Neural cell (in vitro differentiated cells): ENCODE data around the gene P2RX1. TPM values are rescaled to one million over a fixed set of nuclear protein-coding genes. Genes with fewer than 3 reads are reported as not detected.

Source experiments
- H2AFZ ChIP-seq: fragments of 200-600, 300-800 bp; sonication (generic), shearing (Covaris generic); 2 replicates; pipeline ENCODE4 v1.6.0; 2014; ENCODE audit warnings: low read depth, mild to moderate bottlenecking, antibody characterized with exemption, low read length, moderate library complexity
- H3F3A ChIP-seq: fragments of 200-600 bp; shearing (Covaris generic); 2 replicates; pipeline ENCODE4 v1.6.1; 2016; ENCODE audit warnings: mild to moderate bottlenecking, moderate library complexity, mixed read lengths, antibody characterized with exemption, low read length; ENCODE audit not compliant: insufficient read depth, poor library complexity, severe bottlenecking
- H3K27ac ChIP-seq: fragments of 200-600, 300-800 bp; sonication (generic), shearing (Covaris generic); 2 replicates; pipeline ENCODE4 v1.5.1; 2014; ENCODE audit warnings: mild to moderate bottlenecking, low read length, moderate library complexity
- H3K27me3 ChIP-seq: fragments of 300-800, 200-600 bp; sonication (generic), shearing (Covaris generic); 2 replicates; pipeline ENCODE4 v1.6.0; 2014; ENCODE audit warnings: mild to moderate bottlenecking, low read depth, low read length, moderate library complexity; ENCODE audit not compliant: insufficient read depth
- H3K36me3 ChIP-seq: fragments of 300-800, 200-600 bp; sonication (generic), shearing (Covaris generic); 2 replicates; pipeline ENCODE4 v1.5.1; 2014; ENCODE audit warnings: mild to moderate bottlenecking, antibody characterized with exemption, low read length, moderate library complexity; ENCODE audit not compliant: insufficient read depth
- H3K4me2 ChIP-seq: fragments of 300-800, 200-600 bp; sonication (generic), shearing (Covaris generic); 2 replicates; pipeline ENCODE4 v1.6.0; 2014; ENCODE audit warnings: mild to moderate bottlenecking, low read length
- H3K4me3 ChIP-seq: fragments of 300-800, 200-600 bp; sonication (generic), shearing (Covaris generic); 2 replicates; pipeline ENCODE4 v1.5.1; 2014; ENCODE audit warnings: mild to moderate bottlenecking, low read length, moderate library complexity
- H3K79me2 ChIP-seq: fragments of 200-600 bp; shearing (Covaris generic); replicated peaks from 2 replicates; pipeline ENCODE4 v1.6.0; 2014; ENCODE audit warnings: mild to moderate bottlenecking, low read length, moderate library complexity; ENCODE audit not compliant: insufficient read depth
- H3K9ac ChIP-seq: fragments of 300-800, 200-600 bp; sonication (generic), shearing (Covaris generic); 2 replicates; pipeline ENCODE4 v1.6.1; 2016; ENCODE audit warnings: mild to moderate bottlenecking, low read length, mixed read lengths
- H3K9me2 ChIP-seq: fragments of 200-600 bp; shearing (Covaris generic); 2 replicates; pipeline ENCODE4 v1.6.1; 2016; ENCODE audit warnings: mild to moderate bottlenecking, low read length, mixed read lengths; ENCODE audit not compliant: insufficient read depth
- H3K9me3 ChIP-seq: fragments of 200-600, 300-800 bp; sonication (generic), shearing (Covaris generic); 2 replicates; pipeline ENCODE4 v1.6.1; 2016; ENCODE audit warnings: mild to moderate bottlenecking, mixed run types, low read length, moderate library complexity, mixed read lengths
- H4K20me1 ChIP-seq: fragments of 200-600 bp; shearing (Covaris generic); 2 replicates; pipeline ENCODE4 v1.6.1; 2016; ENCODE audit warnings: mild to moderate bottlenecking, mixed run types; ENCODE audit not compliant: insufficient read depth
- EP300 ChIP-seq: fragments of 450-650 bp; conservative IDR thresholded peaks from 2 replicates; pipeline ENCODE4 v1.6.1; 2014; ENCODE audit warnings: antibody characterized with exemption, mild to moderate bottlenecking, moderate library complexity; ENCODE audit not compliant: poor library complexity, severe bottlenecking
- EZH2 ChIP-seq: fragments of 200-600, 300-800 bp; shearing (Covaris generic), sonication (generic); IDR thresholded peaks from 2 replicates; pipeline ENCODE4 v1.6.1; 2014; ENCODE audit warnings: antibody characterized with exemption, low read length, borderline replicate concordance, mild to moderate bottlenecking; ENCODE audit not compliant: insufficient read depth, poor library complexity, severe bottlenecking
- MXI1 ChIP-seq: fragments of 450-650 bp; conservative IDR thresholded peaks from 2 replicates; pipeline ENCODE4 v1.6.1; 2014; ENCODE audit warnings: antibody characterized with exemption, mild to moderate bottlenecking; ENCODE audit not compliant: poor library complexity, severe bottlenecking
- POLR2AphosphoS5 ChIP-seq: IDR thresholded peaks from 2 replicates; pipeline ENCODE4 v1.6.1; 2012
- RAD21 ChIP-seq: fragments of 450-650 bp; conservative IDR thresholded peaks from 2 replicates; pipeline ENCODE4 v1.6.1; 2014; ENCODE audit warnings: antibody characterized with exemption, mild to moderate bottlenecking, moderate library complexity
- SMC3 ChIP-seq: fragments of 450-650 bp; conservative IDR thresholded peaks from 2 replicates; pipeline ENCODE4 v1.6.1; 2014; ENCODE audit warnings: antibody characterized with exemption, mild to moderate bottlenecking, moderate library complexity; ENCODE audit not compliant: poor library complexity
- TAF1 ChIP-seq: IDR thresholded peaks from 2 replicates; pipeline ENCODE4 v1.6.1; 2012; ENCODE audit warnings: low read depth
- polyA plus RNA-seq: library from polyadenylated mRNA; depleted of rRNA; stranded (reverse); fragments of >200 nt; gene quantifications from 2 replicates; pipeline ENCODE4 v1.2.3, GENCODE V29; 2014
- TF ChIP-seq, protein P1 (sequence below): IDR thresholded peaks from 2 replicates; pipeline ENCODE4 v1.6.1; 2012; ENCODE audit warnings: borderline replicate concordance
- TF ChIP-seq, protein P2 (sequence below): fragments of 450-650 bp; IDR thresholded peaks from 2 replicates; pipeline ENCODE4 v1.5.1; 2014; ENCODE audit warnings: antibody characterized with exemption, mild to moderate bottlenecking, moderate library complexity; ENCODE audit not compliant: poor library complexity, severe bottlenecking

The P2RX1 gene
- polyA plus RNA-seq, 1 donor from 2014 or later: not detected

DNA sequence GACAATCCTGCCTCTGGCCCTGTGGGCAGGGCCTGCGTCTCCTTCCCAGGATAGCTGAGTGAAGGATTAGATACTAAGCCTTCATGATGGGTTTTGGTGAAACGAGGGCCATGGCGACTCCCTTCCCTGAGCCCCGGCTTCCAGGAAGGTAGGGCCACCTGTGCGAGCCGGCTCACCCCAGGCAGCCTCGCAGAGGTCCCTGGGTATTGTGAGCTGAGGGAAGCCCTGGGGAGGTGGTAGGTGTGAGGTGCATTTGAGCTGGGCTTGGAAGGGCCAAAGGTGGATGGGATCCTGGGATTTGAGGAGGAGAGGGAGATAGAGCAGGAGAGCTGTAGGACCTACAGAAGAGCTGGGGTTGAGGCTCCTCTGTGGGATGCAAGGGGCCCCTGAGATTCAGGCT, 6.5 kb upstream of the P2RX1 start:
- no peak for TF ChIP-seq EZH2
- H3K4me3 ChIP-seq: no peak overlapping the region
- H4K20me1 ChIP-seq: no peaks in the 10 kb centered on the region
- no peak overlapping the region for H2AFZ ChIP-seq
- no peak overlapping the region for H3K9ac ChIP-seq
- H3K9me3 ChIP-seq: no peaks in the 10 kb centered on the region
- H3K79me2 ChIP-seq: no peaks in the 10 kb centered on the region
- no peaks in the 10 kb centered on the region for H3K27me3 ChIP-seq
- no peaks in the 10 kb centered on the region for H3K36me3 ChIP-seq
- H3F3A ChIP-seq: no peaks in the 10 kb centered on the region
- H3K27ac ChIP-seq: no peak overlapping the region
- no peak overlapping the region for H3K4me2 ChIP-seq
- H3K9me2 ChIP-seq: no peaks in the 10 kb centered on the region

DNA sequence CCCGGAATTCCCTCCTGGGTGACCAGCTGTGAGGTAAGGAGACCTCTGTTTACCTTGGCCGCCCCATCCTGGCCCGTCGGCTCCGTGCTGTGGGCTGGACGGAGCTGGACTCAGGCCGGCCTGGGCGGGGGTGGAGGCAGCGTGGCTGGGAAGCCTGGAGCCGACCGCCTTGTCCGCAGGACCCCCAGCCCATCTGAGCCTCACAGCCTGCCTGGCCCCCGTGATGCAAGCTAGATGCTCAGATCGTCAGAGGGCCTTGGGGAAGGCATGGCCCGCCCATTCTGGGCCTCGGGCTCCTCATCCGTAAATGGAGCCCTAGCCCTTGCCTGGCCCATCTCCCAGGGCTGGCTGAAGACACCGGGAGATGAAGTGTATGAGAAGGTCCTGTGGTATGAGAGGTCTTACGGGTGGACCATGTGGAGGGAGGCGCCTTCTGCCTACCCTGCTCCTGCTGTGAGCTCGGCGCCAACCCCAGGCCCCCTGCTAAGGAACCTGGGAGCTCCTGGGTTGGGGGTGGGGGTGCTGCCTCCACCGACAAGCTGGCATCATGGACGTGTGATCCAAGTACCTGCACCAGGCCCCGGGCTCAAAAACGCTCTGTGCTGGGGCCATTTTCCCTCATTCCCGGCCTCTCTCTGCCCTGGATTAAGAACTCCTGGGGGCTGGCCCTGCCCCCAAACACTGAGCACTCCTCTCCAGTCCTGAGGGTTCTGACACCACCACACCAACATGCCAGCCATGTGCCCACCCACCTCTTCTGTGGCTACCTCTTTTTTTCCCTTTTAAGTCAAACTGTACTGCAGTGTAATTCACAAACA, 5.4 kb upstream of the P2RX1 start:
- H3K9me3 ChIP-seq: no peaks in the 10 kb centered on the region
- H3K9me2 ChIP-seq: no peaks in the 10 kb centered on the region
- no peaks in the 10 kb centered on the region for H3K79me2 ChIP-seq
- H3K27me3 ChIP-seq: no peaks in the 10 kb centered on the region
- H4K20me1 ChIP-seq: no peaks in the 10 kb centered on the region
- H3K36me3 ChIP-seq: no peaks in the 10 kb centered on the region
- H3K4me2 ChIP-seq: no peak overlapping the region
- TF ChIP-seq EZH2 (no peak), POLR2AphosphoS5 (no peak), MXI1 (no peak), EP300 (no peak), TAF1 (no peak), SMC3 (no peak), RAD21 (no peak)
- TF ChIP-seq, protein P1, sequence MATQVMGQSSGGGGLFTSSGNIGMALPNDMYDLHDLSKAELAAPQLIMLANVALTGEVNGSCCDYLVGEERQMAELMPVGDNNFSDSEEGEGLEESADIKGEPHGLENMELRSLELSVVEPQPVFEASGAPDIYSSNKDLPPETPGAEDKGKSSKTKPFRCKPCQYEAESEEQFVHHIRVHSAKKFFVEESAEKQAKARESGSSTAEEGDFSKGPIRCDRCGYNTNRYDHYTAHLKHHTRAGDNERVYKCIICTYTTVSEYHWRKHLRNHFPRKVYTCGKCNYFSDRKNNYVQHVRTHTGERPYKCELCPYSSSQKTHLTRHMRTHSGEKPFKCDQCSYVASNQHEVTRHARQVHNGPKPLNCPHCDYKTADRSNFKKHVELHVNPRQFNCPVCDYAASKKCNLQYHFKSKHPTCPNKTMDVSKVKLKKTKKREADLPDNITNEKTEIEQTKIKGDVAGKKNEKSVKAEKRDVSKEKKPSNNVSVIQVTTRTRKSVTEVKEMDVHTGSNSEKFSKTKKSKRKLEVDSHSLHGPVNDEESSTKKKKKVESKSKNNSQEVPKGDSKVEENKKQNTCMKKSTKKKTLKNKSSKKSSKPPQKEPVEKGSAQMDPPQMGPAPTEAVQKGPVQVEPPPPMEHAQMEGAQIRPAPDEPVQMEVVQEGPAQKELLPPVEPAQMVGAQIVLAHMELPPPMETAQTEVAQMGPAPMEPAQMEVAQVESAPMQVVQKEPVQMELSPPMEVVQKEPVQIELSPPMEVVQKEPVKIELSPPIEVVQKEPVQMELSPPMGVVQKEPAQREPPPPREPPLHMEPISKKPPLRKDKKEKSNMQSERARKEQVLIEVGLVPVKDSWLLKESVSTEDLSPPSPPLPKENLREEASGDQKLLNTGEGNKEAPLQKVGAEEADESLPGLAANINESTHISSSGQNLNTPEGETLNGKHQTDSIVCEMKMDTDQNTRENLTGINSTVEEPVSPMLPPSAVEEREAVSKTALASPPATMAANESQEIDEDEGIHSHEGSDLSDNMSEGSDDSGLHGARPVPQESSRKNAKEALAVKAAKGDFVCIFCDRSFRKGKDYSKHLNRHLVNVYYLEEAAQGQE: no peak
- TF ChIP-seq, protein P2, sequence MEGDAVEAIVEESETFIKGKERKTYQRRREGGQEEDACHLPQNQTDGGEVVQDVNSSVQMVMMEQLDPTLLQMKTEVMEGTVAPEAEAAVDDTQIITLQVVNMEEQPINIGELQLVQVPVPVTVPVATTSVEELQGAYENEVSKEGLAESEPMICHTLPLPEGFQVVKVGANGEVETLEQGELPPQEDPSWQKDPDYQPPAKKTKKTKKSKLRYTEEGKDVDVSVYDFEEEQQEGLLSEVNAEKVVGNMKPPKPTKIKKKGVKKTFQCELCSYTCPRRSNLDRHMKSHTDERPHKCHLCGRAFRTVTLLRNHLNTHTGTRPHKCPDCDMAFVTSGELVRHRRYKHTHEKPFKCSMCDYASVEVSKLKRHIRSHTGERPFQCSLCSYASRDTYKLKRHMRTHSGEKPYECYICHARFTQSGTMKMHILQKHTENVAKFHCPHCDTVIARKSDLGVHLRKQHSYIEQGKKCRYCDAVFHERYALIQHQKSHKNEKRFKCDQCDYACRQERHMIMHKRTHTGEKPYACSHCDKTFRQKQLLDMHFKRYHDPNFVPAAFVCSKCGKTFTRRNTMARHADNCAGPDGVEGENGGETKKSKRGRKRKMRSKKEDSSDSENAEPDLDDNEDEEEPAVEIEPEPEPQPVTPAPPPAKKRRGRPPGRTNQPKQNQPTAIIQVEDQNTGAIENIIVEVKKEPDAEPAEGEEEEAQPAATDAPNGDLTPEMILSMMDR: no peak
- no peak overlapping the region for H3K27ac ChIP-seq
- H3F3A ChIP-seq: no peaks in the 10 kb centered on the region
- no peak overlapping the region for H3K9ac ChIP-seq
- H2AFZ ChIP-seq: no peak overlapping the region
- no peak overlapping the region for H3K4me3 ChIP-seq
